Measurements from ENCODE around the gene GP1BB. TPM values are rescaled to one million over a fixed set of nuclear protein-coding genes. Genes with fewer than 3 reads are reported as not detected.

Gene GP1BB
- total RNA-seq, 1 donor from 2014 or later, result 34.1 TPM

- H3K27me3 Mint-ChIP-seq (ENCODE audit: unreplicated experiment), result no peaks in the 10 kb centered on the region
- no peak overlapping the region for H3K4me3 Mint-ChIP-seq (ENCODE audit: unreplicated experiment)
- no peak for DNase-seq (ENCODE audit: extremely low spot score, unreplicated experiment)
Observed at GRCh38 chr22:19766511-19767426, 43.4 kb downstream of the GP1BB start.

GRCh38 chr22:19767427-19768341 lies 44.3 kb downstream of the GP1BB start:
- Mint-ChIP-seq H3K4me3 (ENCODE audit: unreplicated experiment) (no peak overlapping the region), H3K27me3 (ENCODE audit: unreplicated experiment) (peaks cover 3% of the 10 kb centered on the region), H3K36me3 (ENCODE audit: unreplicated experiment) (peaks cover 9% of the 10 kb centered on the region), H3K27ac (ENCODE audit: unreplicated experiment) (no peak overlapping the region), H3K4me1 (ENCODE audit: unreplicated experiment) (peaks cover 2% of the 10 kb centered on the region), H3K9me3 (ENCODE audit: unreplicated experiment) (no peaks in the 10 kb centered on the region)
- DNase-seq (ENCODE audit: extremely low spot score, unreplicated experiment), result no peak
- TF ChIP-seq CTCF (IDR thresholded peaks at IDR 0.05), result no peak

More at GRCh38 chr22:19766511-19767426, 43.4 kb downstream of the GP1BB start:
- Mint-ChIP-seq H3K4me1 (ENCODE audit: unreplicated experiment) (peaks cover 5% of the 10 kb centered on the region), H3K9me3 (ENCODE audit: unreplicated experiment) (no peaks in the 10 kb centered on the region), H3K36me3 (ENCODE audit: unreplicated experiment) (peaks cover 9% of the 10 kb centered on the region), H3K27ac (ENCODE audit: unreplicated experiment) (no peak overlapping the region)
- no peak for TF ChIP-seq CTCF (IDR thresholded peaks at IDR 0.05)

- TF ChIP-seq CTCF (IDR thresholded peaks at IDR 0.05), result no peak
- Mint-ChIP-seq H3K9me3 (ENCODE audit: unreplicated experiment) (no peaks in the 10 kb centered on the region), H3K4me1 (ENCODE audit: unreplicated experiment) (peaks cover 2% of the 10 kb centered on the region), H3K4me3 (ENCODE audit: unreplicated experiment) (no peak overlapping the region), H3K27ac (ENCODE audit: unreplicated experiment) (no peak overlapping the region), H3K36me3 (ENCODE audit: unreplicated experiment) (peaks cover 9% of the 10 kb centered on the region), H3K27me3 (ENCODE audit: unreplicated experiment) (peaks cover 4% of the 10 kb centered on the region)
- DNase-seq (ENCODE audit: extremely low spot score, unreplicated experiment), result no peak
Observed at GRCh38 chr22:19769393-19769715, 46.0 kb downstream of the GP1BB start.

GRCh38 chr22:19770349-19771220 lies 47.2 kb downstream of the GP1BB start:
- Mint-ChIP-seq H3K27ac (ENCODE audit: unreplicated experiment) (no peak overlapping the region), H3K4me1 (ENCODE audit: unreplicated experiment) (no peaks in the 10 kb centered on the region), H3K4me3 (ENCODE audit: unreplicated experiment) (no peak overlapping the region), H3K36me3 (ENCODE audit: unreplicated experiment) (peaks cover 4% of the 10 kb centered on the region), H3K9me3 (ENCODE audit: unreplicated experiment) (no peaks in the 10 kb centered on the region), H3K27me3 (ENCODE audit: unreplicated experiment) (peaks cover 4% of the 10 kb centered on the region)
- no peak for TF ChIP-seq CTCF (IDR thresholded peaks at IDR 0.05)
- DNase-seq (ENCODE audit: extremely low spot score, unreplicated experiment), result no peak
